CMK (cell line): ENCODE results near the gene PGAP1.

Experiments used
- DNase-seq: peaks from one replicate; pipeline ENCODE4 v3.0.0-alpha.2; 2010; ENCODE audit warnings: low read depth

PGAP1 gene

GRCh38 chr2:196792865-196793264, 133.6 kb downstream of the PGAP1 start:
- no peak for DNase-seq

DNA sequence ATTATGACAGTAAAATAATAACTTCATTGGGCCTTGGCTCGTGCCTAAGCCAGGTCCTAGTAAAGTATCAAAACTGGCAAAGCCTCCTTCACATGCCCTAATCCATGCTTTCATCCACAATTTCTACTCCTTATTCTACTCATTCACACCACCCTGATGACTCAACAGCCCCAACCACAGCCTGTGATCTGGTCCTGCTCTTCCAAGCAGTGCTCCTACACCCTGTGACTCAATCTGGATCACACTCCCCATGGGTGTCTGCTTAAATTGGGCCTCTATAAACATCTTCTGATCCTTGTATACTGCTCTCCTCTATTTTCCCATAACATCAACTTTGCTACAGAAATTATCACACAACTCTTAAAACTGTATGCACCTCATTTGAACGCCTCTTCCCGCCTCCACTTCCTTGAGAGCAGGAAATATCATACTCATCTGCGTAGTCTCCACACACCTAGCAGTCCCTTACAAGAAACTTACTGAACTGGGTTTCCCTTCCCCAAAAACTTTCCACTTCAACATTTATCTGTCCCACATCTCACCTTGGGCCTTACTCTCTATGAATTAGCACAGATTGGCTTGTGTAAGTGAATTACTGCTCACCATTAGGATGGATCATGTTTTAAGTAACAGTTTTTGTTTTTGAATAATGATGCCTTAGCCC, 142.9 kb downstream of the PGAP1 start:
- DNase-seq: no peak
